GM18868 (cell line): ENCODE data around the gene DOCK2.

ENCODE experiments used
- ATAC-seq: cut with Tn5 transposase; IDR thresholded peaks from one replicate; pipeline ENCODE4 v1.9.1; 2021; ENCODE audit warnings: mild to moderate bottlenecking, moderate library complexity; ENCODE audit not compliant: unreplicated experiment

Gene DOCK2

DNA sequence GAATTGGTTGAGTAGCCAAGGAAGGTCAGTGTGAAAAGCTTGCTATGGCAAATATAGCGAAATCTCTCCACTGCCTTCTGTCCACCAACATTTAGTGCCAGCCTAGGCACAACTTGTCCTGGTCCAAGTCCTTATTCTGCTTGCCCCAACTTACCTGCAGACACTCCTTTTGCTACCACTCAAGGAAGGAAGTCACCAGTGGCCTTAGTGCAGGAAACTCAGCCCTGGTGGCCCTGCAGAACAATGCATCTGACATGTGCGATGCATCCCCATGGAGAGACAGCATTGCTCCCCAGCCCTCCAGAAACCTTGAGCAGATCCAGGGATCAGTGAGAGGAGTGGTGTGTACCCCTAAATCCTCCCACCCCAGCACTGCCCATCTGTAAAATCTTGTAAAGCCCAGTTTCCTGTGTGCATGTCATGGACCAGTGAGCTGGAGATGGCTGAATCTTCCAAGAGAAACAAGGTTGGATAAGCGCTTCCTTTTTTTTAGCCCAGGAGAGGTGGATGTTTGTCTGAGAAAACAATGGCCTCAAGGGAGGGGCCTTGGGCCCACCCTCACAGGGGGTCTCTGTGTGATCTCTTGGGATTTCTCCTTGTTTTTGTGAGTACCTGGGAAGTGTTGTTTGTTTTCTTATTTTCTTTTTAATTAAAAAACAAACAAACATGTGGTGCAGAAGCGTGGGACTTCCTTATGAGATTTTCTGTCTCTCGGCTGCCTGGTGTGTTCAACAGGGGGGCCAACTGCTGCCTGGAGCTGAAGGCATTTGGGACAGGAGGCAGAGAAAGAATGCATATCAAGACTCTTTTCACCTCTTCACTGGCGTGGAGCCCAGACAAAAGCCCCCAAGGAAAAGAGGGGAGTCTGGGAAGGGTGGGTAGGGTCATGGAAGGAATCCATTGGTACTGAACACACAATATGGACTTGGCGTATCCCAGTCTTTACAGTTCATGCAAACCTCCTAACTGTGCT, 472.3 kb downstream of the DOCK2 start:
- no peak for ATAC-seq

DNA sequence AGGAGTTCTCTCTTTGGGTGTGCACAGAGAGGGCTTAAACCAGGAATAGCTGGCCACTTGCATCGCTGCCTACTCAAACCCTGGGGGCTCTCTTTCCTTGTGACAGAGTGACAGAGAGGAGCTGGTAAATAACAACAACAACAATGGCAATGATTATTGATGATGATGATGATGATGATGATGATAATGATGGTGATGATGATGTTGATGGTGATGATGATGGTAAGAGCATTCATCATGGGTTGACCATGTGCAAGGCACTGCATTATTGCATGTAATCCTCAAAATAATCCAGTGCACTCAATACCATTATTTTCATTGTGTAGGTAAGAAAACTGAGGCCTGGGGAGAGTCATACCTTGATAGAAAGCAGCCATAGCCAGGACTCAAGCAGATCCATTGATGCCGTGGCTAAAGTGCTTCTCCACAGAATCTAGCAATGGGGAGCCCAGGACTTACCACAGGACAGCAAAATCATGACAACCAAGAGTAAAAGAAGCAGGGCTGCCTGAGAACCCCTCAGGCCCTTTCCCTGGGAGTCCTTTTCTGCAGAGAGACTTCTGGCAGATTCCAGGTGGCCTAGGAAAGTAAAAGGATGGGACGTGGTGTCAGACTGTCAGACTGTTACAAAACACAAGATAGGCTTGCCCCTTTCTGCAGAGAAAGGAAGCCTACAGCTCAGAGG, 473.5 kb downstream of the DOCK2 start:
- ATAC-seq = no peak

GRCh38 chr5:170111088-170111785, 474.2 kb downstream of the DOCK2 start:
- ATAC-seq = no peak

- ATAC-seq = no peak
Observed at GRCh38 chr5:170112876-170113521, 475.9 kb downstream of the DOCK2 start.

DNA sequence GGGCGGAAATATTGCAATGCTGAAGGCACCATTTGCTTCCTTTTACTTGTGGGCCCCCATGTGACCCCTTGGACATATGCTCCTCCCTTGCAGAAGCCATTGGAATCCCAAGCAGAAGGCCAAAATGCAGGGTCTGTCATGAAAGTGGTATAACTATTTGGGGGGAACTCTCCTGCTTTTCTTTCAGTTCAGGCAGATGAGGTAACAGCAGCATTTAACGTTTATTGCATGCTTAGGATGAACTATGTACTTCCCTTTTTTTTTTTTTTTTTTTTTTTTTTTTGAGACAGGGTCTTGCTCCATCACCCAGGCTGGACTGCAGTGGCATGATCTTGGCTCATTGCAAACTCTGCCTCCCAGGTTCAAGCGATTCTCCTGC, 476.4 kb downstream of the DOCK2 start:
- no peak for ATAC-seq

GRCh38 chr5:170114271-170114670, 477.2 kb downstream of the DOCK2 start:
- ATAC-seq = no peak

DNA sequence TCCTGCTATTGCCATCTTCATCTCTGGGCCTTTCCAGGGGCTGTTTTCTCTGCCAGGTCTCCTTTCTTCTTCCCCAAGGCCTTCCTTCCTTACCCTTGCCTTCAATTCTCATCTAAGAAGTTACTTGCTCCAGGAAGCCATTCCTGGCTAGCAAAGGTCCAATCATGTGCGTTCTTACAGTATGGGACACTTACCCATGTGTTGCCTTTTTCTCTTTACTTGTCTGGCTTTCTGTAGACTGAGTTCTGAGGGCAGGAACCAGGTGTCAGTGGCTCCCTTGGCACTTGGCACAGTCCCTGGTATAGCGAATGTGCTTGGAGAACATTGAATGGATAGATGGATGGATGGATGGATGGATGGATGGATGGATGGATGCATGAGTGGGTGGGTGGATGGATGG, 478.9 kb downstream of the DOCK2 start:
- ATAC-seq = no peak

DNA sequence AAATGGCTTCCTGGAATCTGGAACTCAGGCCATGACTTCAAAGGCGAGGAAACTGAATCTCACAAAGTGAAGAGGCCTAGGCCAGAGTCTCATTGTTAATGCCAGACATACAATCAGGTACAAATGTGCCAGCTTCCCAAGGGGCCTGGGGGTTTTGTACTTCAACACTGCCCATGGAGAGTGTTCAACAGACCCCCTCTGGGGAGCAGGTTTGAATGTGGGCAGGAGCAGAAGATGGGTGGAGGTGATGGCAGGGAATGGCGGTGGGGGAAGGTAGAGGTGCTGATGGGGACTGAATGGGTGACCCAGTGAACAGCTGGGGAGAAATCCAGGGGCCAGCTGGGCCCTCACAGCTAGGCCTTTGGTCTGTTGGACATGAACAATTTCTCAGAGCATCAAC, 480.7 kb downstream of the DOCK2 start:
- no peak for ATAC-seq

DNA sequence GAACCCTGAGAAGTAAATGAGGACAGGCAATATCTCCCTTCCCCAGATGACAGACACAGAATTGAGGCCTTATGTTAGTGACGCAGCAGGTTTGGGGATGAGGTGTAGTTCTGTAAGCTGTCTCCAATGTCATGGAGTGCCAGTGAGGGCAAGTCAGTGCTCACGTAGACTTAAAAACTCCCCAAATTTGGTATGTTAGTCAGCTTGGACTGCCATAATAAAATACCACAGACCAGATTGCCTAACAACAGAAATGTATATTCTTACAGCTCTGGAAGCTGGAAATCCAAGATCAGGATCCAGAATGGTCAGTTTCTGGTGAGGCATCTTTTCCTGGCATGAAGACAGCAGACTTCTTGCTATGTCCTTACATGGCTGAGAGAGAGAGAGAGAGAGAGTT, 483.5 kb downstream of the DOCK2 start:
- no peak for ATAC-seq

GRCh38 chr5:170121321-170121720, 484.2 kb downstream of the DOCK2 start:
- no peak for ATAC-seq

GRCh38 chr5:170126061-170126460, 489.0 kb downstream of the DOCK2 start:
- no peak for ATAC-seq

DNA sequence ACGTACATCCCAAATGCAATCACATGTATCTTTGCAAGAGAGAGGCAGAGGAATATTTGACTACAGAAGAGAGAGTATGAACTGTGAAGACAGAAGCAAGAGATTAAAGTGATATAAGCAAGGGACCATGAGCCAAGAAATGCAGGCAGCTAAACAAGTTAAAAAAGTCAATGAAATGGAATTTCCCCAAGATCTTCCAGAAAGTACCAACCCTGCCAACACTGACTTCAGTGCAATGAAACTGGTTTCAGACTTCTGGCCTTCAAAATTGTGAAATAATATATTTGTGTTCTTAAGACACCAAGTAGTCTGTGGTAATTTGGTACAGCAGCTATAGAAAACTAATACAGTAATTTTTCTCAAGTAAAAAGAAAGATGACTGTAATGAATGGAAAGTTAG, 489.6 kb downstream of the DOCK2 start:
- ATAC-seq = no peak

DNA sequence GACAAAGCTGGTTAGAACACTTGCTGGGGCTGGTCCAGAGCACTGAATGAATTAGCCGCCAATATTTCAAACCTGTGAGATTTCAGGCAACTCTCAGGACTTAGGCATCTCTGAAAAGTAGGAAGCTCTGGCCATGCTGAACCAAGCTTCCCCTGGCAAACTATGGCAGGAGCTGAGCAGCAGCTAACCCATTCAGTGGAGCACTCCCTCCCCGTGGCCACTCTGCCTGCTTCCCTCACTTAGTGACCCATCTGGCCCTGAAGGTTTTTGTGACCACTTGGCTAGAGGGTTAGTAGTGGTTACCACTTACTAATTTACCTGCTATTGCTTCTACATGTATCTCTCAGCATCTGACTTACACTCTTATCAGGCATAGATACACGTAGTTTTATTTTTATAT, 494.2 kb downstream of the DOCK2 start:
- ATAC-seq = no peak

- ATAC-seq = no peak
Observed at GRCh38 chr5:170132269-170132975, 495.3 kb downstream of the DOCK2 start.
